ENCODE results near the gene TRPM7.

GRCh38 chr15:50681467-50681866 is 5.1 kb downstream of the TRPM7 start:
- TF ChIP-seq CTCF (IDR thresholded peaks at IDR 0.05): no peak
- TF ChIP-seq EP300 (IDR thresholded peaks at IDR 0.05): no peak
- no peak for TF ChIP-seq POLR2AphosphoS5 (IDR thresholded peaks at IDR 0.05)
- no peak for TF ChIP-seq POLR2A (IDR thresholded peaks at IDR 0.05)
